ENCODE measurements around the gene SAMD11. TPM values are rescaled to one million over a fixed set of nuclear protein-coding genes. Genes with fewer than 3 reads are reported as not detected.

The SAMD11 gene
- total RNA-seq, 2 donors from 2014 or later: 3.0 to 4.2 TPM

DNA sequence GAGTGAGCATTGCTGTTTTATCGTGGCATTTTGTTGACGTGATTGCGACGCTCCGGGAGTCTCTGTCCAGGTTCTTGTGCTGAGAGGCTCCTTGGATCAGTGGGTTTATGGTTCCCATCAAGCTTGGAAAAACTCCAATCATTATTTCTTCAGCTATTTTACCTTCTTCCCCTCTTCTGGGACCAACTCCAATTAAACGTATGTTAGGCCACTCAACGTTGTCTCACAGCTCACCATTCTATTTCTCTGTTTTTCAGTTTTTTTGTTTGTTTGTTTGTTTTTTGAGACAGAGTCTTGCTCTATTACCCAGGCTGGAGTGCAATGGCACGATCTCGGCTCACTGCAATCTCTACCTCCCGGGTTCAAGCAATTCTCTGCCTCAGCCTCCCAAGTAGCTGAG is 68.2 kb downstream of the SAMD11 start:
- Histone ChIP-seq H3K27ac (no peak overlapping the region), H3K9me3 (no peaks in the 10 kb centered on the region), H3K27me3 (no peaks in the 10 kb centered on the region), H3K4me3 (no peak overlapping the region), H3K4me1 (no peaks in the 10 kb centered on the region), H3K9ac (ENCODE audit: low read depth in 2 of 2, low read length in 2 of 2) (no peak overlapping the region), H3K36me3 (no peaks in the 10 kb centered on the region)
- intact Hi-C loops (cut with DNase I): no loop called here
- TF ChIP-seq, protein P1, sequence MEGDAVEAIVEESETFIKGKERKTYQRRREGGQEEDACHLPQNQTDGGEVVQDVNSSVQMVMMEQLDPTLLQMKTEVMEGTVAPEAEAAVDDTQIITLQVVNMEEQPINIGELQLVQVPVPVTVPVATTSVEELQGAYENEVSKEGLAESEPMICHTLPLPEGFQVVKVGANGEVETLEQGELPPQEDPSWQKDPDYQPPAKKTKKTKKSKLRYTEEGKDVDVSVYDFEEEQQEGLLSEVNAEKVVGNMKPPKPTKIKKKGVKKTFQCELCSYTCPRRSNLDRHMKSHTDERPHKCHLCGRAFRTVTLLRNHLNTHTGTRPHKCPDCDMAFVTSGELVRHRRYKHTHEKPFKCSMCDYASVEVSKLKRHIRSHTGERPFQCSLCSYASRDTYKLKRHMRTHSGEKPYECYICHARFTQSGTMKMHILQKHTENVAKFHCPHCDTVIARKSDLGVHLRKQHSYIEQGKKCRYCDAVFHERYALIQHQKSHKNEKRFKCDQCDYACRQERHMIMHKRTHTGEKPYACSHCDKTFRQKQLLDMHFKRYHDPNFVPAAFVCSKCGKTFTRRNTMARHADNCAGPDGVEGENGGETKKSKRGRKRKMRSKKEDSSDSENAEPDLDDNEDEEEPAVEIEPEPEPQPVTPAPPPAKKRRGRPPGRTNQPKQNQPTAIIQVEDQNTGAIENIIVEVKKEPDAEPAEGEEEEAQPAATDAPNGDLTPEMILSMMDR (IDR thresholded peaks at IDR 0.05): no peak
- no peak for DNase-seq

DNA sequence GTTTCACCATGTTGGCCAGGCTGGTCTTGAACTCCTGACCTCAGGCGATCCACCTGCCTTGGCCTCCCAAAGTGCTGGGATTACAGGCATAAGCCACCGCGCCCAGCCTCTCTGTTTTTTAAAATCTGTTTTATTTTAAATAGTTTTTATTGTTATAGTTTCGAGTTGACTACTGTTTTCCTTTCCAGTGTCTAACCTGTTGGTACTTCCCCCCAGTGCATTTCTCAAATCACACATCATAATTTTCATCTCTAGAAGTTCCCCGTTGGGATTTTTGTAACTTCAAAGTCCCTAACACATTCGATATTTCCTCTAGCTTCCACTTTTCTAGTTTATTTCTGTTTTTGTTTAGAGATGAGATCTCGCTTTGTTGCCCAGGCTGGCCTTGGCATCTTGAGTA is 68.6 kb downstream of the SAMD11 start:
- Histone ChIP-seq H3K9ac (ENCODE audit: low read depth in 2 of 2, low read length in 2 of 2) (no peak overlapping the region), H3K27me3 (no peaks in the 10 kb centered on the region), H3K36me3 (no peaks in the 10 kb centered on the region), H3K4me1 (no peaks in the 10 kb centered on the region), H3K9me3 (no peaks in the 10 kb centered on the region), H3K4me3 (no peak overlapping the region), H3K27ac (no peak overlapping the region)
- no peak for DNase-seq
- intact Hi-C loops (cut with DNase I): no loop called here
- TF ChIP-seq, protein P1 (IDR thresholded peaks at IDR 0.05): no peak

DNA sequence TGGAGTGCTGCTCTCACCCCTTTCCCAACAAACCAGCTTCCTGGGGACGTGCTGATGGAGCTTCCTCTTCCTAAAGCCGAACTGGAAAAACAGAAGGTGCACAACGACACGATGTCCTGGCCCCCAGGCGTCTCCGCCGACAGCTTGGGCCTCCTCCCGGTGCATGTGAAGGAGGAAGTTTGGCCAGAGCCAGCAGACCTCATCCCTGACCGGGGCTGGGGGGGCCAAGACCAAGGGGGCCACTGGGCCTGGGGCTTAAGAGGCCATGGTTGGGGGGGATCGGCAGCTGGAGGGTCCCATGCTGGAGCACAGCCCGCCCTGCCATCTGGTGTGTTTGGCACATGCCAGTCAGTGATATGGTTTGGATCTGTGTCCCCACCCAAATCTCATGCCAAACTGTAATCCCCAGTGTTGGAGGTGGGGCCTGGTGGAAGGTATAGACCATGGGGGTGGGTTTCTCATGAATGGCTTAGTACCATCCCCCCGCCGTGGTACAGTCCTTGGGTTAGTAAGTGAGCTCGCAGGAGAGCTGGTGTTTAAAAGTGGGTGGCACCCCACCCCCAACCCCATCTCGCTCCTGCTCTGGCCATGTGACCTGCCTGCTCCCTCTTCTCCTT is 69.8 kb downstream of the SAMD11 start:
- intact Hi-C loops (cut with DNase I): no loop called here
- DNase-seq: no peak
- Histone ChIP-seq H3K9me3 (no peaks in the 10 kb centered on the region), H3K27me3 (peaks cover 8% of the 10 kb centered on the region), H3K27ac (no peak overlapping the region), H3K4me3 (no peak overlapping the region), H3K36me3 (no peaks in the 10 kb centered on the region), H3K4me1 (no peaks in the 10 kb centered on the region), H3K9ac (ENCODE audit: low read depth in 2 of 2, low read length in 2 of 2) (no peak overlapping the region)
- TF ChIP-seq, protein P1 (IDR thresholded peaks at IDR 0.05): no peak

Other genes starting within 250 kb of the SAMD11 start
- not detected for gene OR4F16, start 237.3 kb upstream of the SAMD11 start, total RNA-seq
- 100 to 1,000 TPM in 1 of 2 donors, 10 to 100 TPM in 1; 46.9 to 127 TPM for gene NOC2L, start 35.3 kb downstream of the SAMD11 start, total RNA-seq
- 10 to 100 TPM in 1 of 2 donors, 1 to 10 TPM in 1; 9.9 to 16.7 TPM for gene KLHL17, start 36.7 kb downstream of the SAMD11 start, total RNA-seq
- under 1 TPM; 0.61 to 0.64 TPM for gene PLEKHN1, start 42.6 kb downstream of the SAMD11 start, total RNA-seq
- gene PERM1, start 58.2 kb downstream of the SAMD11 start, total RNA-seq: not detected
- 10 to 100 TPM; 30.5 to 47.3 TPM for gene HES4, start 76.2 kb downstream of the SAMD11 start, total RNA-seq
- 10 to 100 TPM; 21.9 to 25.2 TPM for gene ISG15, start 89.6 kb downstream of the SAMD11 start, total RNA-seq
- gene AGRN, start 96.2 kb downstream of the SAMD11 start, total RNA-seq: 100 to 1,000 TPM in 1 of 2 donors, 10 to 100 TPM in 1; 68.1 to 106 TPM
- 1 to 10 TPM; 5.1 to 5.7 TPM for gene RNF223, start 150.4 kb downstream of the SAMD11 start, total RNA-seq
- 10 to 100 TPM; 18.9 to 36.0 TPM for gene C1orf159, start 192.2 kb downstream of the SAMD11 start, total RNA-seq
- gene TTLL10, start 250.0 kb downstream of the SAMD11 start, total RNA-seq: 1 to 10 TPM in 1 of 2 donors, under 1 TPM in 1; 0.64 to 2.3 TPM